ENCODE data around the gene FOXF1.

FOXF1 gene

GRCh38 chr16:86547286-86547685 is 37.0 kb downstream of the FOXF1 start:
- H3K36me3 ChIP-seq (ENCODE audit: control insufficient read depth, insufficient read depth, low read length): no peaks in the 10 kb centered on the region
- no peak overlapping the region for H2BK5ac ChIP-seq (ENCODE audit: low read length)
- no peak overlapping the region for H2AK5ac ChIP-seq (ENCODE audit: low read length)
- no peak overlapping the region for H3K4me3 ChIP-seq (ENCODE audit: low read length)
- H3K56ac ChIP-seq (ENCODE audit: low read length): no peak overlapping the region
- no peak overlapping the region for H3K27ac ChIP-seq (ENCODE audit: low read depth, low read length)
- no CpG with 5 or more reads among the region's 11 CpGs for WGBS (ENCODE audit: extremely low coverage, insufficient coverage, low lambda C conversion rate)
- no peaks in the 10 kb centered on the region for H3K79me1 ChIP-seq (ENCODE audit: low read length)
- no peak overlapping the region for H2BK15ac ChIP-seq (replicated peaks; ENCODE audit: low read depth)
- H3K79me2 ChIP-seq (ENCODE audit: control insufficient read depth, insufficient read depth, low read length): no peaks in the 10 kb centered on the region
- H3K9ac ChIP-seq (ENCODE audit: low read length): no peak overlapping the region
- no peak overlapping the region for H3K4ac ChIP-seq (ENCODE audit: low read depth, low read length)
- no peaks in the 10 kb centered on the region for H3K27me3 ChIP-seq (ENCODE audit: insufficient read depth, low read length, poor library complexity)
- H3K23ac ChIP-seq (ENCODE audit: low read length): no peak overlapping the region
- H4K8ac ChIP-seq (ENCODE audit: low read depth, low read length): no peak overlapping the region
- no peak overlapping the region for H3K18ac ChIP-seq (ENCODE audit: low read length)
- H4K5ac ChIP-seq (ENCODE audit: low read length): no peak overlapping the region
- no peaks in the 10 kb centered on the region for H3K4me1 ChIP-seq (ENCODE audit: control insufficient read depth, low read depth, low read length)
- no peak for DNase-seq
- H2BK120ac ChIP-seq (ENCODE audit: low read depth, low read length): no peak overlapping the region
- H3K4me2 ChIP-seq (ENCODE audit: low read length): no peak overlapping the region

GRCh38 chr16:86549076-86549892 is 39.0 kb downstream of the FOXF1 start:
- no peak overlapping the region for H3K23ac ChIP-seq (ENCODE audit: low read length)
- H3K36me3 ChIP-seq (ENCODE audit: control insufficient read depth, insufficient read depth, low read length): no peaks in the 10 kb centered on the region
- DNase-seq: no peak
- H2BK120ac ChIP-seq (ENCODE audit: low read depth, low read length): no peak overlapping the region
- no peak overlapping the region for H3K4me2 ChIP-seq (ENCODE audit: low read length)
- no peak overlapping the region for H3K18ac ChIP-seq (ENCODE audit: low read length)
- H3K79me1 ChIP-seq (ENCODE audit: low read length): peaks cover under 1% of the 10 kb centered on the region
- H3K27me3 ChIP-seq (ENCODE audit: insufficient read depth, low read length, poor library complexity): no peaks in the 10 kb centered on the region
- H2BK15ac ChIP-seq (replicated peaks; ENCODE audit: low read depth): no peak overlapping the region
- no peaks in the 10 kb centered on the region for H3K4me1 ChIP-seq (ENCODE audit: control insufficient read depth, low read depth, low read length)
- H2BK5ac ChIP-seq (ENCODE audit: low read length): no peak overlapping the region
- WGBS (ENCODE audit: extremely low coverage, insufficient coverage, low lambda C conversion rate): no CpG with 5 or more reads among the region's 8 CpGs
- no peak overlapping the region for H3K4ac ChIP-seq (ENCODE audit: low read depth, low read length)
- H4K5ac ChIP-seq (ENCODE audit: low read length): no peak overlapping the region
- no peak overlapping the region for H3K4me3 ChIP-seq (ENCODE audit: low read length)
- no peak overlapping the region for H2AK5ac ChIP-seq (ENCODE audit: low read length)
- no peak overlapping the region for H4K8ac ChIP-seq (ENCODE audit: low read depth, low read length)
- no peak overlapping the region for H3K27ac ChIP-seq (ENCODE audit: low read depth, low read length)
- H3K79me2 ChIP-seq (ENCODE audit: control insufficient read depth, insufficient read depth, low read length): no peaks in the 10 kb centered on the region
- H3K9ac ChIP-seq (ENCODE audit: low read length): no peak overlapping the region
- H3K56ac ChIP-seq (ENCODE audit: low read length): no peak overlapping the region

GRCh38 chr16:86549893-86550190 is 39.5 kb downstream of the FOXF1 start:
- Histone ChIP-seq H3K4me1 (ENCODE audit: control insufficient read depth, low read depth, low read length) (no peaks in the 10 kb centered on the region), H3K79me1 (ENCODE audit: low read length) (peaks cover 2% of the 10 kb centered on the region), H3K56ac (ENCODE audit: low read length) (no peak overlapping the region), H3K4me2 (ENCODE audit: low read length) (no peak overlapping the region), H4K8ac (ENCODE audit: low read depth, low read length) (no peak overlapping the region), H3K27me3 (ENCODE audit: insufficient read depth, low read length, poor library complexity) (no peaks in the 10 kb centered on the region), H3K36me3 (ENCODE audit: control insufficient read depth, insufficient read depth, low read length) (no peaks in the 10 kb centered on the region), H2BK120ac (ENCODE audit: low read depth, low read length) (no peak overlapping the region), H2BK15ac (replicated peaks; ENCODE audit: low read depth) (no peak overlapping the region), H3K4ac (ENCODE audit: low read depth, low read length) (no peak overlapping the region), H4K5ac (ENCODE audit: low read length) (no peak overlapping the region), H3K23ac (ENCODE audit: low read length) (no peak overlapping the region), H2BK5ac (ENCODE audit: low read length) (no peak overlapping the region), H3K79me2 (ENCODE audit: control insufficient read depth, insufficient read depth, low read length) (no peaks in the 10 kb centered on the region), H3K9ac (ENCODE audit: low read length) (no peak overlapping the region), H2AK5ac (ENCODE audit: low read length) (no peak overlapping the region), H3K27ac (ENCODE audit: low read depth, low read length) (no peak overlapping the region), H3K4me3 (ENCODE audit: low read length) (no peak overlapping the region), H3K18ac (ENCODE audit: low read length) (no peak overlapping the region)
- WGBS (ENCODE audit: extremely low coverage, insufficient coverage, low lambda C conversion rate): no CpG with 5 or more reads among the region's 7 CpGs
- DNase-seq: no peak

GRCh38 chr16:86550281-86550680 is 40.0 kb downstream of the FOXF1 start:
- H3K18ac ChIP-seq (ENCODE audit: low read length): no peak overlapping the region
- H3K36me3 ChIP-seq (ENCODE audit: control insufficient read depth, insufficient read depth, low read length): no peaks in the 10 kb centered on the region
- no peak overlapping the region for H2BK15ac ChIP-seq (replicated peaks; ENCODE audit: low read depth)
- no peak overlapping the region for H3K9ac ChIP-seq (ENCODE audit: low read length)
- no peaks in the 10 kb centered on the region for H3K27me3 ChIP-seq (ENCODE audit: insufficient read depth, low read length, poor library complexity)
- H3K27ac ChIP-seq (ENCODE audit: low read depth, low read length): no peak overlapping the region
- no peak overlapping the region for H2BK5ac ChIP-seq (ENCODE audit: low read length)
- H4K5ac ChIP-seq (ENCODE audit: low read length): no peak overlapping the region
- H2AK5ac ChIP-seq (ENCODE audit: low read length): no peak overlapping the region
- DNase-seq: no peak
- H2BK120ac ChIP-seq (ENCODE audit: low read depth, low read length): no peak overlapping the region
- H3K4me3 ChIP-seq (ENCODE audit: low read length): no peak overlapping the region
- no peak overlapping the region for H3K4ac ChIP-seq (ENCODE audit: low read depth, low read length)
- H3K79me2 ChIP-seq (ENCODE audit: control insufficient read depth, insufficient read depth, low read length): no peaks in the 10 kb centered on the region
- WGBS (ENCODE audit: extremely low coverage, insufficient coverage, low lambda C conversion rate): no CpG with 5 or more reads among the region's 5 CpGs
- no peak overlapping the region for H3K56ac ChIP-seq (ENCODE audit: low read length)
- no peak overlapping the region for H4K8ac ChIP-seq (ENCODE audit: low read depth, low read length)
- H3K4me2 ChIP-seq (ENCODE audit: low read length): no peak overlapping the region
- H3K4me1 ChIP-seq (ENCODE audit: control insufficient read depth, low read depth, low read length): no peaks in the 10 kb centered on the region
- H3K79me1 ChIP-seq (ENCODE audit: low read length): peaks cover 2% of the 10 kb centered on the region
- H3K23ac ChIP-seq (ENCODE audit: low read length): no peak overlapping the region

GRCh38 chr16:86553356-86553755 is 43.0 kb downstream of the FOXF1 start:
- Histone ChIP-seq H4K5ac (ENCODE audit: low read length) (no peak overlapping the region), H3K4me2 (ENCODE audit: low read length) (no peak overlapping the region), H3K4me1 (ENCODE audit: control insufficient read depth, low read depth, low read length) (no peaks in the 10 kb centered on the region), H3K4me3 (ENCODE audit: low read length) (no peak overlapping the region), H3K9ac (ENCODE audit: low read length) (no peak overlapping the region), H3K18ac (ENCODE audit: low read length) (no peak overlapping the region), H3K27ac (ENCODE audit: low read depth, low read length) (no peak overlapping the region), H3K36me3 (ENCODE audit: control insufficient read depth, insufficient read depth, low read length) (no peaks in the 10 kb centered on the region), H3K27me3 (ENCODE audit: insufficient read depth, low read length, poor library complexity) (no peaks in the 10 kb centered on the region), H2BK15ac (replicated peaks; ENCODE audit: low read depth) (no peak overlapping the region), H4K8ac (ENCODE audit: low read depth, low read length) (no peak overlapping the region), H3K56ac (ENCODE audit: low read length) (no peak overlapping the region), H3K79me2 (ENCODE audit: control insufficient read depth, insufficient read depth, low read length) (no peaks in the 10 kb centered on the region), H3K4ac (ENCODE audit: low read depth, low read length) (no peak overlapping the region), H2AK5ac (ENCODE audit: low read length) (no peak overlapping the region), H3K23ac (ENCODE audit: low read length) (no peak overlapping the region), H2BK5ac (ENCODE audit: low read length) (no peak overlapping the region), H3K79me1 (ENCODE audit: low read length) (peaks cover 2% of the 10 kb centered on the region), H2BK120ac (ENCODE audit: low read depth, low read length) (no peak overlapping the region)
- DNase-seq: no peak
- WGBS (ENCODE audit: extremely low coverage, insufficient coverage, low lambda C conversion rate): no CpG with 5 or more reads among the region's 22 CpGs

- no CpG with 5 or more reads among the region's 10 CpGs for WGBS (ENCODE audit: extremely low coverage, insufficient coverage, low lambda C conversion rate)
- peak overlapping the region; percentile 61 for H3K4ac ChIP-seq (ENCODE audit: low read depth, low read length)
- peak; percentile 34 for DNase-seq
These were observed 44.2 kb downstream of the FOXF1 start for GRCh38 chr16:86554599-86554916.

More at GRCh38 chr16:86554599-86554916, 44.2 kb downstream of the FOXF1 start:
- peak overlapping the region; percentile 95 for H4K8ac ChIP-seq (ENCODE audit: low read depth, low read length)
- no peak overlapping the region for H3K23ac ChIP-seq (ENCODE audit: low read length)
- H3K27ac ChIP-seq (ENCODE audit: low read depth, low read length): peak overlapping the region; percentile 6
- peak overlapping the region; percentile 45 for H3K18ac ChIP-seq (ENCODE audit: low read length)
- peak overlapping the region; percentile 93 for H3K4me2 ChIP-seq (ENCODE audit: low read length)
- no peaks in the 10 kb centered on the region for H3K36me3 ChIP-seq (ENCODE audit: control insufficient read depth, insufficient read depth, low read length)
- no peaks in the 10 kb centered on the region for H3K4me1 ChIP-seq (ENCODE audit: control insufficient read depth, low read depth, low read length)
- H2BK120ac ChIP-seq (ENCODE audit: low read depth, low read length): no peak overlapping the region
- H2BK5ac ChIP-seq (ENCODE audit: low read length): no peak overlapping the region
- H3K56ac ChIP-seq (ENCODE audit: low read length): peak overlapping the region; percentile 85
- H2BK15ac ChIP-seq (replicated peaks; ENCODE audit: low read depth): no peak overlapping the region
- H3K79me1 ChIP-seq (ENCODE audit: low read length): peaks cover 2% of the 10 kb centered on the region
- H3K79me2 ChIP-seq (ENCODE audit: control insufficient read depth, insufficient read depth, low read length): no peaks in the 10 kb centered on the region
- no peak overlapping the region for H4K5ac ChIP-seq (ENCODE audit: low read length)
- peak overlapping the region; percentile 58 for H3K4me3 ChIP-seq (ENCODE audit: low read length)
- H3K27me3 ChIP-seq (ENCODE audit: insufficient read depth, low read length, poor library complexity): no peaks in the 10 kb centered on the region
- H2AK5ac ChIP-seq (ENCODE audit: low read length): no peak overlapping the region
- peak overlapping the region; percentile 73 for H3K9ac ChIP-seq (ENCODE audit: low read length)
